Fibroblast of lung (primary cell): ENCODE results near the gene GRK3. TPM values are rescaled to one million over a fixed set of nuclear protein-coding genes. Genes with fewer than 3 reads are reported as not detected.
A peak's percentile ranks its signal among the peaks of the same experiment; 100 is the strongest.

Source experiments
- DNase-seq, 2 donors: peaks; one replicate each; pipeline versions ENCODE4 v3.0.0 to v3.0.0-alpha.2; 2010; ENCODE audit warnings: low read depth in 2 of 2
- H2AFZ ChIP-seq: 2 replicates; pipeline ENCODE4 v1.5.1; 2012; ENCODE audit warnings: low read length, control low read depth, inconsistent platforms
- H3K27ac ChIP-seq: 2 replicates; pipeline ENCODE4 v1.5.1; 2011; ENCODE audit warnings: low read length, control low read depth; ENCODE audit not compliant: insufficient read depth
- H3K27me3 ChIP-seq: 2 replicates; pipeline ENCODE4 v1.5.1; 2011; ENCODE audit warnings: mild to moderate bottlenecking, low read length; ENCODE audit not compliant: control insufficient read depth, insufficient read depth
- H3K36me3 ChIP-seq: 2 replicates; pipeline ENCODE4 v1.5.1; 2011; ENCODE audit warnings: low read length; ENCODE audit not compliant: control insufficient read depth, insufficient read depth
- H3K4me1 ChIP-seq: 2 replicates; pipeline ENCODE4 v1.5.1; 2011; ENCODE audit warnings: low read length; ENCODE audit not compliant: control insufficient read depth, insufficient read depth; ENCODE audit errors: extremely low read depth
- H3K4me2 ChIP-seq: 2 replicates; pipeline ENCODE4 v1.5.1; 2011; ENCODE audit warnings: low read length, control low read depth; ENCODE audit not compliant: insufficient read depth; ENCODE audit errors: extremely low read depth
- H3K4me3 ChIP-seq, 4 experiments: fragments of 200-600 bp in 1 of 4; sonication (generic) in 1 of 4; replicated peaks in 1 of 4; 2 replicates each; pipeline ENCODE4 v1.5.1; 2011 to 2016; ENCODE audit warnings: low read length in 4 of 4, low read depth in 3 of 4, mild to moderate bottlenecking in 3 of 4, control low read depth in 2 of 4, inconsistent platforms in 1 of 4, mixed read lengths in 1 of 4; ENCODE audit not compliant: insufficient read depth in 1 of 4; ENCODE audit errors: control extremely low read depth in 1 of 4
- H3K79me2 ChIP-seq: 2 replicates; pipeline ENCODE4 v1.5.1; 2012; ENCODE audit warnings: mild to moderate bottlenecking, low read length, inconsistent platforms; ENCODE audit not compliant: control insufficient read depth, insufficient read depth
- H3K9ac ChIP-seq: 2 replicates; pipeline ENCODE4 v1.5.1; 2011; ENCODE audit warnings: mild to moderate bottlenecking, low read length, control low read depth; ENCODE audit not compliant: insufficient read depth
- H3K9me3 ChIP-seq: 2 replicates; pipeline ENCODE4 v1.5.1; 2012; ENCODE audit warnings: low read depth, low read length; ENCODE audit not compliant: control insufficient read depth, insufficient read depth
- H4K20me1 ChIP-seq: 2 replicates; pipeline ENCODE4 v1.5.1; 2011; ENCODE audit warnings: low read length; ENCODE audit not compliant: control insufficient read depth, insufficient read depth; ENCODE audit errors: extremely low read depth
- EZH2 ChIP-seq: IDR thresholded peaks from 2 replicates; pipeline ENCODE4 v1.5.1; 2012; ENCODE audit warnings: low read length, control low read depth, mild to moderate bottlenecking; ENCODE audit errors: missing control alignments
- polyA plus RNA-seq, 2 donors: library from polyadenylated mRNA; depleted of rRNA in 1 of 2; stranded (reverse) in 1 of 2; unstranded in 1 of 2; fragments of >200 nt; gene quantifications; 2 replicates each; pipeline ENCODE4 v1.2.1, GENCODE V29; 2011 to 2012; ENCODE audit warnings: missing spikeins in 1 of 2
- total RNA-seq: library from RNA; depleted of rRNA; stranded (reverse); fragments of >200 nt; gene quantifications from 2 replicates; pipeline ENCODE4 v1.2.1, GENCODE V29; 2014
- TF ChIP-seq, protein P1 (sequence below), 2 donors: IDR thresholded peaks in 1 of 2; conservative IDR thresholded peaks in 1 of 2; 1 replicate in 1 of 2; 2 replicates in 1 of 2; pipeline ENCODE4 v1.5.1; 2011 to 2012; ENCODE audit warnings: low read length in 2 of 2, control low read depth in 1 of 2, inconsistent platforms in 1 of 2, low read depth in 1 of 2, mild to moderate bottlenecking in 1 of 2

The GRK3 gene
- total and polyA plus RNA-seq, 2 donors (not counting 1 experiment from before 2014, with no cell fraction given) = 1.6 to 1.7 TPM

DNA sequence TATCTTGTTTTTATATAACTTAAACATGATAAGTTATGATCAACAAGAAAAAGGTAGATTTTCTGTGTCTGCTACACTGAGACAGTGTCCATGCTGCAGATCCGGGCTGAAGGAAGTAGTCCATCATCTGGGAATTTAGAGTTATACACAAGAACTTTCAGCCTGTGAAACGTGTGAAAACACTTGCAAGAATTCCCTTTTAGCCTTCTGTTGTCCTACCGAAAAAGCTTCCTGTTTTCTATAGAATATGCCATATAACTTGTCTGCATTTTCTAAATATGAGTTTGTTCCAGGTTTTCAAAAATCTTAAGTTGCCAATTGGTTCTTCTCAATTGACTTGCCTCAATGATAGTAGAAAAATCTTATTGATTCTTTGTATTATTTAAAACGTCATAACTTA lies 113.2 kb downstream of the GRK3 start:
- H3K4me1 ChIP-seq = no peaks in the 10 kb centered on the region
- no peak for DNase-seq
- H3K9ac ChIP-seq = no peak overlapping the region
- H4K20me1 ChIP-seq = no peaks in the 10 kb centered on the region
- H3K4me3 ChIP-seq = no peak overlapping the region
- no peaks in the 10 kb centered on the region for H3K9me3 ChIP-seq
- no peak overlapping the region for H2AFZ ChIP-seq
- H3K36me3 ChIP-seq = no peaks in the 10 kb centered on the region
- no peak for TF ChIP-seq EZH2
- TF ChIP-seq, protein P1, sequence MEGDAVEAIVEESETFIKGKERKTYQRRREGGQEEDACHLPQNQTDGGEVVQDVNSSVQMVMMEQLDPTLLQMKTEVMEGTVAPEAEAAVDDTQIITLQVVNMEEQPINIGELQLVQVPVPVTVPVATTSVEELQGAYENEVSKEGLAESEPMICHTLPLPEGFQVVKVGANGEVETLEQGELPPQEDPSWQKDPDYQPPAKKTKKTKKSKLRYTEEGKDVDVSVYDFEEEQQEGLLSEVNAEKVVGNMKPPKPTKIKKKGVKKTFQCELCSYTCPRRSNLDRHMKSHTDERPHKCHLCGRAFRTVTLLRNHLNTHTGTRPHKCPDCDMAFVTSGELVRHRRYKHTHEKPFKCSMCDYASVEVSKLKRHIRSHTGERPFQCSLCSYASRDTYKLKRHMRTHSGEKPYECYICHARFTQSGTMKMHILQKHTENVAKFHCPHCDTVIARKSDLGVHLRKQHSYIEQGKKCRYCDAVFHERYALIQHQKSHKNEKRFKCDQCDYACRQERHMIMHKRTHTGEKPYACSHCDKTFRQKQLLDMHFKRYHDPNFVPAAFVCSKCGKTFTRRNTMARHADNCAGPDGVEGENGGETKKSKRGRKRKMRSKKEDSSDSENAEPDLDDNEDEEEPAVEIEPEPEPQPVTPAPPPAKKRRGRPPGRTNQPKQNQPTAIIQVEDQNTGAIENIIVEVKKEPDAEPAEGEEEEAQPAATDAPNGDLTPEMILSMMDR (conservative IDR thresholded peaks at IDR 0.05 in 1 of 2, IDR thresholded peaks at IDR 0.05 in 1 of 2; ENCODE audit: low read depth in 1 of 2, low read length in 2 of 2) = no peak
- H3K4me2 ChIP-seq = no peak overlapping the region
- no peaks in the 10 kb centered on the region for H3K79me2 ChIP-seq
- H3K27ac ChIP-seq = no peak overlapping the region
- no peaks in the 10 kb centered on the region for H3K27me3 ChIP-seq

GRCh38 chr22:25680051-25680450 lies 115.6 kb downstream of the GRK3 start:
- no peak overlapping the region for H2AFZ ChIP-seq
- DNase-seq = no peak
- TF ChIP-seq, protein P1 (conservative IDR thresholded peaks at IDR 0.05 in 1 of 2, IDR thresholded peaks at IDR 0.05 in 1 of 2; ENCODE audit: low read depth in 1 of 2, low read length in 2 of 2) = no peak
- no peak for TF ChIP-seq EZH2
- H3K4me1 ChIP-seq = no peaks in the 10 kb centered on the region
- no peaks in the 10 kb centered on the region for H3K79me2 ChIP-seq
- H3K36me3 ChIP-seq = no peaks in the 10 kb centered on the region
- H3K9me3 ChIP-seq = no peaks in the 10 kb centered on the region
- no peak overlapping the region for H3K9ac ChIP-seq
- no peaks in the 10 kb centered on the region for H4K20me1 ChIP-seq
- H3K4me2 ChIP-seq = no peak overlapping the region
- no peaks in the 10 kb centered on the region for H3K27me3 ChIP-seq
- H3K4me3 ChIP-seq = no peak overlapping the region
- H3K27ac ChIP-seq = no peak overlapping the region

GRCh38 chr22:25680956-25681355 lies 116.5 kb downstream of the GRK3 start:
- no peak overlapping the region for H3K9ac ChIP-seq
- H3K79me2 ChIP-seq = no peaks in the 10 kb centered on the region
- no peaks in the 10 kb centered on the region for H3K36me3 ChIP-seq
- no peak overlapping the region for H3K4me3 ChIP-seq
- H3K4me1 ChIP-seq = no peaks in the 10 kb centered on the region
- no peak overlapping the region for H2AFZ ChIP-seq
- DNase-seq = peak in 1 of 2 donors; percentile 36
- no peak overlapping the region for H3K4me2 ChIP-seq
- H3K27ac ChIP-seq = no peak overlapping the region
- no peaks in the 10 kb centered on the region for H3K9me3 ChIP-seq
- H4K20me1 ChIP-seq = no peaks in the 10 kb centered on the region
- no peaks in the 10 kb centered on the region for H3K27me3 ChIP-seq
- TF ChIP-seq, protein P1 (conservative IDR thresholded peaks at IDR 0.05 in 1 of 2, IDR thresholded peaks at IDR 0.05 in 1 of 2; ENCODE audit: low read depth in 1 of 2, low read length in 2 of 2) = no peak
- TF ChIP-seq EZH2 = no peak
